Glomerular visceral epithelial cell (primary cell): ENCODE measurements around the gene TCF19.
"Not testable (repeated sequence)": the region's sequence is repeated elsewhere in the genome, so short reads cannot be mapped to it uniquely, and the experiment has no call there.

Source experiments
- DNase-seq: peaks from one replicate; pipeline ENCODE4 v3.0.0-alpha.2; 2016; ENCODE audit errors: extremely low spot score

Gene TCF19

DNA sequence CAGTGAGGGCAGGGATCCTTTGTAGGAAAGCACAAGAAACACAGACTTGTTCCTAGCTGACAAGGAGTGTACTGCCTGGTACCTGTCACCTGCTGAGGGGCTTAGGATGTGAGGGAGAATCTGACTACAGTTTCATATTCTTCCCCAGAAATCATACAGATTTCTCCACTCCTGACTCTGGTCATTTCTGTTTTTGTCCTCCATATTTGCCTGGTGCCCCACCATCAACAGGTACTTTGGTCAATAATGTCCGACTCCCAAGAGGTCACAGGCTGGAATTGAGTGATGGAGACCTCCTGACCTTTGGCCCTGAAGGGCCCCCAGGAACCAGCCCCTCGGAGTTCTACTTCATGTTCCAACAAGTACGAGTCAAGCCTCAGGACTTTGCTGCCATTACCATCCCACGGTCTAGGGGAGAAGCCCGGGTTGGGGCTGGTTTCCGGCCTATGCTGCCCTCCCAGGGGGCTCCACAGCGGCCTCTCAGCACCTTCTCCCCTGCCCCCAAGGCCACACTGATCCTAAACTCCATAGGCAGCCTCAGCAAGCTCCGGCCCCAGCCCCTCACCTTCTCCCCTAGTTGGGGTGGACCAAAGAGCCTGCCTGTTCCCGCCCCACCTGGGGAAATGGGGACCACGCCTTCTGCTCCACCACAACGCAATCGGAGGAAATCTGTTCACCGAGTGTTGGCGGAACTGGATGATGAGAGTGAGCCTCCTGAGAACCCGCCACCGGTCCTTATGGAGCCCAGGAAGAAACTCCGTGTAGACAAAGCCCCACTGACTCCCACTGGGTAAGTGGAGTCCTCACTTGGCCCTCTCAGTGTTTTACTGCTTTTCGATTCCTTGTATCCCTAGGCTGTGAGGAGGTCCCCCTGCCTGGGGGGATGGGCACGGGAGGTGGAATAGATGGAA lies 3.1 kb downstream of the TCF19 start:
- no peak for DNase-seq

DNA sequence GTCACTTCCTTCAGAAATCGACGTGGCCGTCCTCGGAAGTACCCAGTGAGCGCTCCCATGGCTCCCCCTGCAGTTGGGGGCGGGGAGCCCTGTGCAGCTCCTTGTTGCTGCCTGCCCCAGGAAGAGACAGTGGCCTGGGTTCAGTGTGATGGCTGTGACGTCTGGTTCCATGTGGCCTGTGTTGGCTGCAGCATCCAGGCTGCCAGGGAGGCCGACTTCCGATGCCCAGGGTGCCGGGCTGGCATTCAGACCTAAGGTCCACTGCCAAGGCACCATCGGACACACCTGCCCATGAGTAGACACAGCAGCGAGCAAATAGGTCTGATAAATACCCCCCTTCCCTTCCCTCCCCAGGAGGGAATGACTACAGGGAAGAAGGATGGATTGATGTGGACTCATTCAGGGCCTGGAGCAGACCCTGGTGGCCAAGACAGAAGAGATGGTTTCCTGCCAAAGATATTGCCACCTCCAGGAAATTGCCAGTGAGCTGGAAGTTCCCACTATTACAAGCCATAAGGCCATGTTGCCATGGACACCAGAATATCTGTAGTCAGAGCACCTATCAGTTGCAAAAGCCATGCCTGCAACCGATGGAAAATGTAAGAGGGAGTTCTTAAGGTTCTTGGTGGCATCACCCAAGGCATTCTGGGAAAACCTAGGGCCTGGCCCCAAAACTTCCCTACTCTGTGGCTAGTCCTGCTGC lies 4.2 kb downstream of the TCF19 start:
- no peak for DNase-seq

DNA sequence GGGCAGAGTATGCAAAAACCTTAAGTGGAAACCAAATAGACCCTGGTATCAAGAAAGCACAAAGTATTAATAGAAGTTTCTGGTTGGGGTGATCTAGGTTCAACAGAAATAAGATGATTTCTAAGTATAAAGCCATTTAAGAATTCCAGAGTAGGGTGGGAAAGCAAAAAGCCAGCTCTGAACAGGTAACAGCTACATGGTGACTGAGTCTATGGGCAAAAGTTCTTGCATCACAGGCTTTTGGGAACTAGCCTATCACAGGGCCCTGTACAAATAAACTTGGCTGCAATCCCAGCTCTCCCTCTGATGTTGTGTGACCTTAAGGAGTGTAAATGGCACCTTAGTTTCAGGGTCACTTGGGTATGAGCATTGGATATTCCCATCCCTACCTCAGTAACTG lies 5.5 kb downstream of the TCF19 start:
- DNase-seq: no peak

DNA sequence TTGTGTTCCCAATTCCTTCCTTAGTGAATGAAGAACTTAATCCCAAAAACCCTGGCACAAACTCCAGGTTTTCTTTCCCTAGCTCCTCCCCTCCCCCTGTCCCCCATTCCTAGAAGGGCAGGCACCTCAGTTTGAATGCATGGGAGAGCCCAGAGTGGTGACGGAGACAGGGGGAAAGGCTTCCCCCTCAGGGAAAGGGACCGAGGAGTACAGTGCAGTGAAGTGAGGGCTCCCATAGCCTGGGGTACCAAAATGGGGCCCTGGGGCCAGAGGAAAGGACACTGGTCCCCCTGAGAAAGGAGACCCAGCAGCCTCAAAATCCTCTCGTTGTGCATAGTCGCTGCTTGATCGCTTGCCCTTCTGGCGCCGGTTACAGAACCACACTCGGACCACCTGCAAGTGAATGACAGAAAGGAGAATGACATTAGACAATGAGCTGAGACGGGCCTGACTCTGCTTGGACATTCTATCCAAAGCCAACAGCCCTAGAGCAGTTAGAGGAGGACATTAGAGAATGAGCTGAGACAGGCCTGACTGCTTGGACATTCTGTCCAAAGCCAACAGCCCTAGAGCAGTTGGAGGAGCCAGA lies 6.2 kb downstream of the TCF19 start:
- not testable (repeated sequence) for DNase-seq

DNA sequence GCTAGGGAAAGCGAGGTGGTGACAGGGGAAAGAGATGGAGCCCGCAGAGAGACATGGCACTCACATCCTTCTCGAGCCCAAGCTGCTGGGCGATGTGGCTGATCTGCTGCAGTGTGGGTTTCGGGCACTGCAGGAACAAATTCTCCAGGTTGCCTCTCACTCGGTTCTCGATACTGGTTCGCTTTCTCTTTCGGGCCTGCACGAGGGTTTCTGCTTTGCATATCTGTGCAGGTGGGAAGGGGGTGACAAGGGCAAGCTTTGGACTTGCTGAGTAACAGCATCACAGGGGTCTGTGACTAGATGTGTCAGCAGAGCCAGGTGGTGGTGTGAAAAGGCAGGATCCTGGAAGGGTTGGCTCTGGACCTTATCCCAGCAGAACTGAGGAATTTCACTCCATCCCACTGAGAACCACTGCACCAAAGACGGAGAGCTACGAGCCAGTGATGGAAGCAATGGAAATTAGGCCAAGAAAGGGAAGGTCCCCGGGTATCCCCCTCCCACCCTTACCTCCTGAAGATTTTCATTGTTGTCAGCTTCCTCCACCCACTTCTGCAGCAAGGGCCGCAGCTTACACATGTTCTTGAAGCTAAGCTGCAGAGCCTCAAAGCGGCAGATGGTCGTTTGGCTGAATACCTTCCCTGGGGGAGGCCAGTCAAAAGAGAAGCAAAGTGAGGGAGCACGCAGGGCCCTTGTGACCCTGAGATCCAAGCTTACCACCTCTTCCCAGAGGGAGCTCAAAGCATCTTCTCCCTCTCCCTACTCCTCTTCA lies 6.9 kb downstream of the TCF19 start:
- DNase-seq: not testable (repeated sequence)

DNA sequence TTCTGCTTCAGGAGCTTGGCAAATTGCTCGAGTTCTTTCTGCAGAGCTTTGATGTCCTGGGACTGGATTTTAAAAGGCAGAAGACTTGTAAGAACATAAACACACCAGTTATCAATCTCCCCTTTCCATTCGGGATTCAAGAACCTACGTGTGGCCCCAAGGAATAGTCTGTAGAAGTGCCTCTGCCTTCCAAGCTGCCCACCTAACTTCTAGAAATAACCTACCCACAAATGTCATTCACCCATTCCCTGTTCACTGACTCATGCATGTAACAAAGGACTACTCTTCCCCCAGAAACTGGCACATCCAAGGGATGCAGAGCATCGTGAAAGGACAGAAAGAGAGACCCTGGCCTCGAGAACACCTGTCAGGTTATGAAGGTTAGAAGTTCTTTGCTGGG lies 7.6 kb downstream of the TCF19 start:
- DNase-seq: no peak

DNA sequence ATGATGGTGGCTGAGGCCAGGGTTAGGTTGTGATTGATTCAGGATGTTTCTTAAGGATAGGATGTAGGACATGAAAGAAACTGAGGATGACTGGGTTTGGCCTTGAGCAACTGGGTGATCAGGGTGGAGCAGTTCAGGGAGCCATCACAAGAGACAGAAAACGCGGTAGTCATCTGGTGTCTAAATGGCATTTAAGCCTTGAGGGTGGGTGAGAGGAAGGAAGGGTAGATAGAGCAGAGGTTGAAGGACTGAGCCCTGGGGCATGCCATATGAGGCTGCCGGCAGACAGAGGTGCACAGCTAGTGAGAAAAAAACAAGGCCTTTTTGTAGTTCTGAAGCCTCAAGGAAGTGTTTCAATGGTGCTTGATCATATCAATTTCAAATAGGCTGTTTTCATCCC lies 10.2 kb downstream of the TCF19 start:
- no peak for DNase-seq

DNA sequence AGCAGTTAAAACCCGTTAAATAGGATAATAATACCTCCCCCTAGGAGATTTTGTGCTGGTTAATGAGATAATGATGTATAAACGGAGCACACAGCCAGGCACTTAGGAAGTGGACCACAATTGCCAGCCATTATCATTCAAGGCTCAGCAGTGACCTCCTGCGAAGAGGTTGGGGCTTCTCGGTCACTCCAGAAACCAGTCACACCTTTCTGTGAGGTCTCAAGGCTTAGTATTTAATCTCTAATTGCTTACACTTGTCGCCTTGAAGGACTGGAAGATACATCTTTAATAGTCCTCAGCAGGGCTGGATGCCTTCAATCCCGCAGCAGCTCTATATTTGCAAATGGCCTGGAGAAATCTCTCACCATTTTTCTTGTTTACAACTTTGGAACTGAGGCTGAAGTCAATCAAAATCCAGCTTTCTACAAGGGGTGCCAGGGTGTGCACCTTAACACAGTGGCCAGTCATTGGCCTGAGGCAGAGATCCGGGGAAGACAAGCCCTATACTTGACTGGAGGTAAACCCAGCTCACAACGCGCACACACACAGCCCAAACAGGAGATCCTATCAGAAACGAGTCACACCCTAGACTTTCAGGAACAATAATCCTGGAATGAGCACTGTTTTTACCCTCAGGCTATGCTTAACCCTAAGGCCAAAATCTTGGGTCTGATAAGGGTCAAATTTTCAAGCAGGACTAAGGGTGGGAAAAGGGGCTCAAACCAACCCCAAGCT lies 10.9 kb downstream of the TCF19 start:
- DNase-seq: no peak

DNA sequence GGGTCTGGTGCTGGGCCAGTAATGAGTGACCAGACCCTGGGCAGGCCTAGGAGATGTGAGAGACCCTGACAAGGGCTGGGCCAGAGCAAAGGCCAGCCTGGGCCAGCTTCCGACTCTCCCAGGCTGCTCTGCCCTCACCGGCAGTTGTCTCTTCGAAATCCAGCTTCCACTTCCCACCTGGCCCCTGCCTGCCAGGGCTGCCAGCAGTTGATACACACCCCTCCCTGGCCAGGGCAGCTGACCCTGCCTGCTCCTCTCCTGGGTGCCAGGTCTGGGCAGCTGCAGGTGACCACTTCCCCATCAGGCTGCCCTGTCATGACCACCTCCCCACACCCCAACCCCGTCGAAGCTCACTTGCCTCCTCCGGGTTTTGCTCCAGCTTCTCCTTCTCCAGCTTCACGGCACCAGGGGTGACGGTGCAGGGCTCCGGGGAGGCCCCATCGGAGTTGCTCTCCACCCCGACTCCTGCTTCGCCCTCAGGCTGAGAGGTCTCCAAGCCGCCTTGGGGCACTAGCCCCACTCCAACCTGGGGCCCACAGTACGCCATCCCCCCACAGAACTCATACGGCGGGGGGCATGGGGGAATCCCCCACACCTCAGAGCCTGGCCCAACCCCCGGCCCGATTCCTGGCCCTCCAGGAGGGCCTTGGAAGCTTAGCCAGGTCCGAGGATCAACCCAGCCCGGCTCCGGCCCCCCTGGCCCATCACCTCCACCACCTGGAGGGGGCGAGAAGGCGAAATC lies 11.6 kb downstream of the TCF19 start:
- not testable (repeated sequence) for DNase-seq

DNA sequence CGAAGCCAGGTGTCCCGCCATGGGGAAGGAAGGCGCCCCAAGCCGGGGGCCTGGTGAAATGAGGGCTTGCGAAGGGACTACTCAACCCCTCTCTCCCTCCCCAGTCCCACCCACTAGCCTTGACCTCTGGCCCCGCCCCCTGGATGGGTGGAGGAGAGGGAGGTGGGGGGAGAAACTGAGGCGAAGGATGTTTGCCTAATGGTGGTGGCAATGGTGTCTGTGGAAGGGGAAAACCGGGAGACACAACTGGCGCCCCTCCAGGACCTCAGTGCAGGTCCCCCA lies 12.2 kb downstream of the TCF19 start, which contains the start of gene POU5F1:
POU5F1 (minus strand) TSS at position 83 of the 282 bp plus-strand sequence; CDS start at position 21, 62 bp downstream.
- DNase-seq: no peak

DNA sequence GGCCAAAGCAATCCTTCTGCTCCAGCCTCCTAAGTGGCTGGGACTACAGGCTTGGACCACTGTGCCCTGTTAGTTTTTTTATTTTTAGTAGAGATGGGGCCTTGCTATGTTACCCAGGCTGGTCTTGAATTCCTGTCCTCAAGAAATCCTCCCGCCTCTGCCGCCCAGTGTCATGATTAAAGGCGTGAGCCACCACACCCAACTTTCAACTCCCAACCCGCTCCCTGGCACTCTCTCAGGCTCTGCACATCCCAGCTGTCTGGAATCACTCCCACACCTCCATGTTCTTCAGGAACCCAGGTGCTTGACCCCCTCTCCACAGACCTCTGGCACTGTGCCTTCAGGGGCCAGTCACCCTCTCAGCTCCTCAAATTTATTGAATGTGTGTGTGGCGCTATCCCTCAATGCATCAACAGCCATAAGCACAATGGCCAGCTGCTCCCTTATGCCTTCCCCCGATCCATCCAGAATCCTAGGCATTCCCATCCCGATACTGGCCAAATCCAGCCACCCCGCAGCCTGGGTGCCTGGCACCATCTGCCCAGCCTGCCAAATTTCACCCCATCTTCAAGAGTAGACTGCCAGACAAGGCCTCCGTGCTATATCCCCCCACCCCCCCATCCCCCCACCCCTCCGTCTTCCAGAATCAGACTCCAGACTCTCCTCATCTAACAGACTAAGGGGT lies 12.7 kb downstream of the TCF19 start:
- no peak for DNase-seq

DNA sequence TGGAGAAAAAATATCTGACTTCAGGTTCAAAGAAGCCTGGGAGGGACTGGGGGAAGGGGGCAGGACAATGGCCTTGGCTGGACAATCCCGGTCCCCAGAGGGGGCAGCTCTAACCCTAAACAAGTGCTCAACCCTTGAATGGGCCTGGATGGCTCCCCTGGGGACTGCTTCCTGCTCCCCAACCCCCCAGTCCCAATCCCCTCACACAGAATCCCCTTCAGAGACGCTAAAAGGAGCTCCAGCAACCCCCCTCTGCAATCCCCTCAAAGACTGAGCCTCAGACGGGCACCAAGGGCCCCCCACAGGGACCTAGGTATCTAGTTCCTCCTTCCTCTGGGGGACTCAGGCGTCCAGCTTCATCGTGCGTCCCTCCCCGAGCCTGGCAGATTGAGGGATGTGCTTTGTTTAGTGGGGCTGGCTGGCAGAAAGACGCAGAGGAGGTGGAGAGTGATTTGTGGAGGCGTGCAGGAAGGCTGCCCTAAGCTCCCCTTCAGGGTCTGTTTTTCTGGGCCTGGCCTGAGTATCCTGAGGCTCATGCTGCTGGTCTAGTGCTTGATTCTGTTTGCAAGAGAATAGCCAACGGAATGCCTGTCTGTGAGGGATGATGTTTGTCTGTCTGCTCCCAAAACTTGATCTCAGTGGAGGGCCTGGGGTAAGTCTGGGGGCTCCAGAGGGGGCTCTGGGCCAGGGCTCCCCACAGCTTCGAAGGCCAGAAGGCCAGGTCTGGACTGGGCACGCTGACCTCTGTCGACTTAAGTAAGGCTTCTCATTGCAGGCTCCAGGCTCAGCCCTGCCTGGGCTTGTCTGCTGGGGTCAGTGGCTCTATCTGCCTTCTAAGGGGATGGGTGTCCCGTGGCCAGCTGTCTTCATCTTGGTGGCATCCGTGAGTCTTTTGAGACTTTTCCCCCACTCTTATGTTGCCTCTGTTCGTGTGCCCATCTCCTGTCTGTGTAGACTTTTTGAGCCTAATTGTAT lies 13.8 kb downstream of the TCF19 start:
- no peak for DNase-seq

DNA sequence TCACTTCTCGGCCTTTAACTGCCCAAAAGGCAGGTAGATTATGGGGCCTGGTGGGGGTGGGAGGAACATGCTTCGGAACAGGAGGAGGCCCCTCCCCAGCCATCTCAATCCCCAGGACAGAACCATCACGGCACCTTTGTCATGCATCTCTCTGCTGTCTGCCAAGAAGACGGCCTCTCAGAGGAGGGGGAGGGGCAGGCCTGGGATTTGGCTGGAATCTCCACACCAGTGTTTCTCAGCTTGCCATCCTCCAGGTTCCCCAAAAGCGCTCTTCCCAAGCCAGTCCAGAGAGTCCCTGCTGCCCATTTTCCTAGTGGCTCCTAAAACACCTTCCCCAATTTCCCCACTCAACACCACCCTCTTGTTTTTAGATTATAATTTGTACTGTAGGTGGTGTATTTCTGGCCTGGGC lies 14.6 kb downstream of the TCF19 start:
- no peak for DNase-seq

DNA sequence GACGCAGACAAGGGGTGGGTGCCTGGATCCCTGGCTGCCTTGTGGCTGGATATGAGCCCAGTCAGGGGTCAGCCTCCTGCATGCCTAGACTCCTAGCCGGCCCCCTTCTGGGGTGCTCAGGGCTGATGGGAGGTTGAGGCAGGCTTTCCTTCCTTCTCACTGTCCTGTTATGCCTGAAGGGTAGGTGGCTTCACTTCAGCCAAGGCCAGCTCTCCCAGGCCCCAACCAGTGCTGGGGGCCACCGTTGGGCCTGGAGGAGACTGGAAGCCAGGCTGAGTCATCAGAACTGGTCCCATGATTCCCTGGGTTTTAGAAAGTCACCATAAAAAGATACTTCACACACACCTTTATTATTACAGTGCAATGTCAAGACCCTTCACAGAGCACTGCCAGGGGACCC lies 15.0 kb downstream of the TCF19 start:
- no peak for DNase-seq

DNA sequence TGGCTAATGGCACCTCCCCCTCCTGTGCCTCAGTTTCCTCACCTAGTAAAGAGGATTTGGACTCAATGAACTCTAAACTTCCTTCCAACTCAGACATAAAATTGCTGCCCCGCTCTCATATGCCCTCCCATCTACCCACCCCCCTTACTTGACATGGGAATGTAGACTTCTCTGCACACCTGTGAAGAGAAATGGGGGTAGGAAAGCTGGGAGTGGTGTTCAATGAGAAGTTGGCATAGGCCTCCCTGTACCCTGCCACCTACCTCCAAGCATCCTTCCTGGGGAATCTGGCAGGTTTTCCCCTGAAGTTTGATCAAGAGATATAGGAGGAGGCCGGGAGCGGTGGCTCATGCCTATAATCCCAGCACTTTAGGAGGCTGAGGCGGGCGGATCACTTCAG lies 16.0 kb downstream of the TCF19 start:
- no peak for DNase-seq

DNA sequence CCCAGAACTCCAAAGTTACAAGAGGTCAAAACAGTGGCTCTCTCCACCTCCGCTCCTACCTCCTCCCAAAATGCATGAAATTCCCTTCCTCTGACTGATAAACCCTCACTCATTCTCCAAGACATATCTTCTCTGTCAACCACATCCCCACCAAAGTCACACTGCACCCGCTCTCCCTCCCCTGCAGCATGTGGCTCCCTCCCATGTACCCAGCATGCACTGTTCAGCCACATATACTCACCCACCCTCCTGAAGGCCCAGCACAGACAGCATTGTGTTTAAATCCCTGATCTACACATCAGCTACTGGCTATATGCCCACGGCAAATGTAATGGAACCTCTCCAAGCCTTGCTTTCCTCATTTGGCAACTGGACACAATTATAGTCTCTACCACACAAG lies 17.6 kb downstream of the TCF19 start:
- peak; percentile 67 for DNase-seq

DNA sequence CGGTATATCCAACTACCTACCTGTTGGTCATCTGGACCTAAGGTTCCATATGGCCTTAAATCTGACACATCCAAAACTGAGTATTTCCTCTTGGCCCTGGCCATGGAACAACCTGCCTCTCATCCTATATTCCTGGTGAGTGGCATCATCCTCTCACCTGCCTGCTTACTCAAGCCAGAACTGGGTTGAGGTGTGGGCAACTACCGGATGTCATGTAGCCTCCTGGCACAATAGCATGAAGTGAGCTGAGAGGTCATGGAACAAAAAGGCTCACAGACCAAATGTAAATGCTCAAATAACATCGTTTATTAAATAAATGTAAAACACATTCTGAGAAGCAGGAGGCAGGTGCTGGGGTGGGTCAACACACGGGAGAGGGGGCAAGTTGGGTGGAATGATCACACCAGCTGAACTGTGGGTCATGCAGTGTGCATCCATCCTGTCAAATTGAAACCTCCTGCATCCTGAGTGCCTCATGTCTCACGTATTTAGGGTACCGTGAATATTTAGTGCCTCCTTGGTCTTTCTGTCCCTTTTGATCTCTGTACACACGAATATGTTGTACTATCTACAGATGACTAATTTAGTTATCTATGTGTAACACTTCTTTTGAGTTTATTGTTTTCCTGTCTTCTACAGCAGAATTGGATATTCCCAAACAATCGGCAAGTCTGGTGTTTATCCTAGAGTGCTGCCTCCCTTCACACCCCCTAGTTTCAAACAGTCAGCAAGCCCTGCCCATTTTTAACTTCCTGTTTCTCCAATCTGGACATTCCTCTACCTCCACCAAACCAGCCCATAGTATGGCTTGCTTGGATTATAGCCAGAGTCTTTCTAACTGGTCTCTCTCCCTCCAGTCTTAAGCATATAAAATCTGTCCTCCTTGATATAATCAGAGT lies 20.0 kb downstream of the TCF19 start:
- no peak for DNase-seq

DNA sequence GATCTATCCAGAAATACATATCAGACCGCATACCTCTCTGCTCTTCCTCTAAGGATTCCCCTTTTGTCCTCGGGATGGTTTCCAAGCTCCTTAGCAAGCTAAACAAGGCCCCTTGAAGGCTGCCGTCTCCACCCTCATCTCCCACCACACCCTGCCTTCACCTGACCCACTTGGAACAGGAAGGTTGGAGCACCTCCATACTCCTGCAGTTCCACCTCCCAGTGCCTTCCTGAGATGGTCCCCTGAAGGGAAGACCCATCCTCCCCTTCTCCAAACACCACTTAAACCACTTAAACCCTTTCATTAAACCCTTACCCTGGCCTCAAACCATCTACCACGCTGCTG lies 20.6 kb downstream of the TCF19 start:
- DNase-seq: no peak
